Karpas-422 (cell line): ENCODE results near the gene PLAC8L1. TPM values are rescaled to one million over a fixed set of nuclear protein-coding genes. Genes with fewer than 3 reads are reported as not detected.
A peak's percentile ranks its signal among the peaks of the same experiment; 100 is the strongest.

Experiments used
- DNase-seq: peaks from one replicate; pipeline ENCODE4 v3.0.0-alpha.2; 2015
- H2AFZ ChIP-seq: fragments of 200-600 bp; sonication (generic); 2 replicates; pipeline ENCODE4 v1.6.1; 2014; ENCODE audit warnings: antibody characterized with exemption, low read length, mixed read lengths
- H3K27ac ChIP-seq: fragments of 200-600 bp; sonication (generic); 2 replicates; pipeline ENCODE4 v1.5.1; 2014; ENCODE audit warnings: mild to moderate bottlenecking, low read length, moderate library complexity
- H3K27me3 ChIP-seq: fragments of 200-600 bp; sonication (generic); 2 replicates; pipeline ENCODE4 v1.6.1; 2014; ENCODE audit warnings: low read length, mixed read lengths
- H3K36me3 ChIP-seq: fragments of 200-600 bp; sonication (generic); 2 replicates; pipeline ENCODE4 v1.6.1; 2014; ENCODE audit warnings: low read length, mixed read lengths; ENCODE audit not compliant: insufficient read depth
- H3K4me1 ChIP-seq: fragments of 200-600 bp; sonication (generic); 2 replicates; pipeline ENCODE4 v1.6.1; 2014; ENCODE audit warnings: mild to moderate bottlenecking, low read length, mixed read lengths
- H3K4me2 ChIP-seq: fragments of 200-600 bp; sonication (generic); 2 replicates; pipeline ENCODE4 v1.6.1; 2014; ENCODE audit warnings: low read length, low read depth, mild to moderate bottlenecking; ENCODE audit not compliant: poor library complexity, severe bottlenecking
- H3K4me3 ChIP-seq: fragments of 200-600 bp; sonication (generic); 2 replicates; pipeline ENCODE4 v1.5.1; 2014; ENCODE audit warnings: mild to moderate bottlenecking, antibody characterized with exemption, low read length, mixed read lengths
- H3K79me2 ChIP-seq: fragments of 200-600 bp; sonication (generic); 2 replicates; pipeline ENCODE4 v1.6.1; 2014; ENCODE audit warnings: mild to moderate bottlenecking, low read length, mixed read lengths
- H3K9ac ChIP-seq: fragments of 200-600 bp; sonication (generic); 2 replicates; pipeline ENCODE4 v1.6.0; 2014; ENCODE audit warnings: low read length
- H3K9me2 ChIP-seq: fragments of 200-600 bp; sonication (generic), shearing (Covaris generic); replicated peaks from 2 replicates; pipeline ENCODE4 v1.6.0; 2014; ENCODE audit warnings: mild to moderate bottlenecking, low read length, moderate library complexity; ENCODE audit not compliant: insufficient read depth
- H3K9me3 ChIP-seq: fragments of 300-700, 200-600 bp; sonication (generic); 2 replicates; pipeline ENCODE4 v1.6.1; 2014; ENCODE audit warnings: low read length, mixed read lengths
- H4K20me1 ChIP-seq: fragments of 200-600 bp; sonication (generic); 2 replicates; pipeline ENCODE4 v1.6.1; 2014; ENCODE audit warnings: mild to moderate bottlenecking, antibody characterized with exemption, low read length, low read depth; ENCODE audit not compliant: insufficient read depth
- total RNA-seq: library from RNA; depleted of rRNA; stranded (reverse); fragments of >200 nt; shearing (Covaris generic); gene quantifications from 2 replicates; pipeline ENCODE4 v1.2.3, GENCODE V29; 2014; ENCODE audit warnings: low replicate concordance

Gene PLAC8L1
- total RNA-seq, 1 experiment from 2014 or later: not detected

- Histone ChIP-seq H3K27me3 (no peaks in the 10 kb centered on the region), H3K4me3 (no peak overlapping the region), H3K9me3 (no peaks in the 10 kb centered on the region), H3K4me1 (no peaks in the 10 kb centered on the region), H3K4me2 (no peak overlapping the region), H3K9ac (no peak overlapping the region), H2AFZ (no peak overlapping the region), H3K36me3 (no peaks in the 10 kb centered on the region), H4K20me1 (no peaks in the 10 kb centered on the region), H3K27ac (no peak overlapping the region), H3K79me2 (no peaks in the 10 kb centered on the region), H3K9me2 (no peaks in the 10 kb centered on the region)
- DNase-seq: no peak
Observed at GRCh38 chr5:146068977-146069779, 36.2 kb downstream of the PLAC8L1 start.

GRCh38 chr5:146068206-146068605 is 37.2 kb downstream of the PLAC8L1 start:
- Histone ChIP-seq H3K9me3 (no peaks in the 10 kb centered on the region), H3K27me3 (no peaks in the 10 kb centered on the region), H3K27ac (no peak overlapping the region), H3K36me3 (no peaks in the 10 kb centered on the region), H3K79me2 (no peaks in the 10 kb centered on the region), H4K20me1 (no peaks in the 10 kb centered on the region), H2AFZ (no peak overlapping the region), H3K4me1 (no peaks in the 10 kb centered on the region), H3K4me3 (no peak overlapping the region), H3K9me2 (no peaks in the 10 kb centered on the region), H3K4me2 (no peak overlapping the region), H3K9ac (no peak overlapping the region)
- no peak for DNase-seq

GRCh38 chr5:146066968-146067367 is 38.4 kb downstream of the PLAC8L1 start:
- no peak overlapping the region for H3K9ac ChIP-seq
- no peaks in the 10 kb centered on the region for H4K20me1 ChIP-seq
- no peak overlapping the region for H3K4me2 ChIP-seq
- H3K9me2 ChIP-seq: no peaks in the 10 kb centered on the region
- no peak overlapping the region for H2AFZ ChIP-seq
- no peaks in the 10 kb centered on the region for H3K79me2 ChIP-seq
- DNase-seq: no peak
- no peaks in the 10 kb centered on the region for H3K27me3 ChIP-seq
- no peak overlapping the region for H3K4me3 ChIP-seq
- H3K27ac ChIP-seq: no peak overlapping the region
- no peaks in the 10 kb centered on the region for H3K36me3 ChIP-seq
- no peaks in the 10 kb centered on the region for H3K4me1 ChIP-seq
- H3K9me3 ChIP-seq: no peaks in the 10 kb centered on the region

- no peak for DNase-seq
- Histone ChIP-seq H3K4me3 (no peak overlapping the region), H3K9me3 (no peaks in the 10 kb centered on the region), H2AFZ (no peak overlapping the region), H3K4me2 (no peak overlapping the region), H3K27ac (no peak overlapping the region), H3K36me3 (no peaks in the 10 kb centered on the region), H3K9ac (no peak overlapping the region), H3K4me1 (no peaks in the 10 kb centered on the region), H4K20me1 (no peaks in the 10 kb centered on the region), H3K9me2 (no peaks in the 10 kb centered on the region), H3K79me2 (no peaks in the 10 kb centered on the region), H3K27me3 (no peaks in the 10 kb centered on the region)
Observed at GRCh38 chr5:146060221-146060585, 45.2 kb downstream of the PLAC8L1 start.

GRCh38 chr5:146059460-146060220 is 45.7 kb downstream of the PLAC8L1 start:
- Histone ChIP-seq H3K27ac (no peak overlapping the region), H3K4me2 (no peak overlapping the region), H3K79me2 (no peaks in the 10 kb centered on the region), H4K20me1 (no peaks in the 10 kb centered on the region), H3K9me3 (no peaks in the 10 kb centered on the region), H3K4me3 (no peak overlapping the region), H3K4me1 (no peaks in the 10 kb centered on the region), H2AFZ (no peak overlapping the region), H3K36me3 (no peaks in the 10 kb centered on the region), H3K27me3 (no peaks in the 10 kb centered on the region), H3K9ac (no peak overlapping the region), H3K9me2 (no peaks in the 10 kb centered on the region)
- no peak for DNase-seq

- Histone ChIP-seq H3K4me1 (no peaks in the 10 kb centered on the region), H3K9me3 (no peaks in the 10 kb centered on the region), H3K36me3 (no peaks in the 10 kb centered on the region), H4K20me1 (no peaks in the 10 kb centered on the region), H3K79me2 (no peaks in the 10 kb centered on the region), H3K27ac (no peak overlapping the region), H3K27me3 (no peaks in the 10 kb centered on the region), H3K9ac (no peak overlapping the region), H2AFZ (no peak overlapping the region), H3K9me2 (no peaks in the 10 kb centered on the region), H3K4me2 (no peak overlapping the region), H3K4me3 (no peak overlapping the region)
- DNase-seq: no peak
Observed at GRCh38 chr5:146055432-146055831, 49.9 kb downstream of the PLAC8L1 start.

GRCh38 chr5:146052780-146053179 is 52.6 kb downstream of the PLAC8L1 start:
- no peak overlapping the region for H3K27ac ChIP-seq
- DNase-seq: peak; percentile 63
- H3K4me3 ChIP-seq: no peak overlapping the region

GRCh38 chr5:146051678-146052077 is 53.7 kb downstream of the PLAC8L1 start:
- Histone ChIP-seq H3K9me2 (no peaks in the 10 kb centered on the region), H3K4me2 (no peak overlapping the region), H4K20me1 (no peaks in the 10 kb centered on the region), H3K9me3 (no peaks in the 10 kb centered on the region), H3K9ac (no peak overlapping the region), H3K36me3 (no peaks in the 10 kb centered on the region), H3K4me3 (no peak overlapping the region), H2AFZ (no peak overlapping the region), H3K27ac (no peak overlapping the region), H3K79me2 (no peaks in the 10 kb centered on the region), H3K27me3 (no peaks in the 10 kb centered on the region), H3K4me1 (no peaks in the 10 kb centered on the region)
- DNase-seq: no peak

More at GRCh38 chr5:146052780-146053179, 52.6 kb downstream of the PLAC8L1 start:
- Histone ChIP-seq H3K9me2 (no peaks in the 10 kb centered on the region), H2AFZ (no peak overlapping the region), H3K79me2 (no peaks in the 10 kb centered on the region), H3K36me3 (no peaks in the 10 kb centered on the region), H3K27me3 (no peaks in the 10 kb centered on the region), H4K20me1 (no peaks in the 10 kb centered on the region), H3K9ac (no peak overlapping the region), H3K4me2 (no peak overlapping the region), H3K4me1 (no peaks in the 10 kb centered on the region), H3K9me3 (no peaks in the 10 kb centered on the region)
